T47D (cell line): Measurements from ENCODE around the gene ZNF385C.

Experiments
- DNase-seq, 2 experiments: peaks; one replicate each; pipeline versions ENCODE4 v3.0.0 to v3.0.0-alpha.2; 2011 to 2012; ENCODE audit warnings: low read depth in 1 of 2, low spot score in 1 of 2
- JUND ChIP-seq: IDR thresholded peaks from 2 replicates; pipeline ENCODE4 v1.6.1; 2012; ENCODE audit warnings: low read depth
- in situ Hi-C: cut with HindIII; loops from 2 replicates; pipeline ENCODE4 v1.10.0; 2016; ENCODE audit warnings: low sequenced_read_pairs, low pct_unique_long_range_greater_than_20kb

Gene ZNF385C

GRCh38 chr17:42072323-42073187 is 25.7 kb downstream of the ZNF385C start:
- no peak for TF ChIP-seq JUND
- peak; percentile 55 to 75 for DNase-seq
- in situ Hi-C loops: no loop called here

- TF ChIP-seq JUND: no peak
- in situ Hi-C loops: no loop called here
- no peak for DNase-seq
Measured at GRCh38 chr17:42071810-42072209, 26.5 kb downstream of the ZNF385C start.

- TF ChIP-seq JUND: no peak
- DNase-seq: peak in 1 of 2 experiments; percentile 46
- in situ Hi-C loops: no loop called here
Measured at GRCh38 chr17:42068979-42069378, 29.3 kb downstream of the ZNF385C start.

- no peak for TF ChIP-seq JUND
- in situ Hi-C loops: no loop called here
- peak; percentile 59 to 69 for DNase-seq
Measured at GRCh38 chr17:42067371-42068091, 30.7 kb downstream of the ZNF385C start.

- no peak for DNase-seq
- in situ Hi-C loops: no loop called here
- TF ChIP-seq JUND: no peak
Measured at GRCh38 chr17:42065201-42065600, 33.1 kb downstream of the ZNF385C start.

GRCh38 chr17:42062681-42063080 is 35.6 kb downstream of the ZNF385C start:
- in situ Hi-C loops: no loop called here
- TF ChIP-seq JUND: no peak
- DNase-seq: no peak

GRCh38 chr17:42061646-42062487 is 36.4 kb downstream of the ZNF385C start:
- peak in 1 of 2 experiments; percentile 35 for DNase-seq
- in situ Hi-C loops: no loop called here
- no peak for TF ChIP-seq JUND

- no peak for DNase-seq
- no peak for TF ChIP-seq JUND
- in situ Hi-C loops: no loop called here
Measured at GRCh38 chr17:42060231-42060630, 38.0 kb downstream of the ZNF385C start.

- in situ Hi-C loops: no loop called here
- no peak for TF ChIP-seq JUND
- DNase-seq: no peak
Measured at GRCh38 chr17:42059815-42060214, 38.5 kb downstream of the ZNF385C start.

- DNase-seq: no peak
- no peak for TF ChIP-seq JUND
- in situ Hi-C loops: no loop called here
Measured at GRCh38 chr17:42058063-42058462, 40.2 kb downstream of the ZNF385C start.

- no peak for DNase-seq
- in situ Hi-C loops: no loop called here
- no peak for TF ChIP-seq JUND
Measured at GRCh38 chr17:42056635-42057034, 41.6 kb downstream of the ZNF385C start.

GRCh38 chr17:42055496-42055895 is 42.8 kb downstream of the ZNF385C start:
- no peak for TF ChIP-seq JUND
- DNase-seq: no peak
- in situ Hi-C loops: no loop called here
